ENCODE measurements around the gene CD99. TPM values are rescaled to one million over a fixed set of nuclear protein-coding genes. Genes with fewer than 3 reads are reported as not detected.
"Not testable (repeated sequence)": the region's sequence is repeated elsewhere in the genome, so short reads cannot be mapped to it uniquely, and the experiment has no call there.

CD99 gene
- total RNA-seq, 1 experiment from 2014 or later = 77.9 TPM

DNA sequence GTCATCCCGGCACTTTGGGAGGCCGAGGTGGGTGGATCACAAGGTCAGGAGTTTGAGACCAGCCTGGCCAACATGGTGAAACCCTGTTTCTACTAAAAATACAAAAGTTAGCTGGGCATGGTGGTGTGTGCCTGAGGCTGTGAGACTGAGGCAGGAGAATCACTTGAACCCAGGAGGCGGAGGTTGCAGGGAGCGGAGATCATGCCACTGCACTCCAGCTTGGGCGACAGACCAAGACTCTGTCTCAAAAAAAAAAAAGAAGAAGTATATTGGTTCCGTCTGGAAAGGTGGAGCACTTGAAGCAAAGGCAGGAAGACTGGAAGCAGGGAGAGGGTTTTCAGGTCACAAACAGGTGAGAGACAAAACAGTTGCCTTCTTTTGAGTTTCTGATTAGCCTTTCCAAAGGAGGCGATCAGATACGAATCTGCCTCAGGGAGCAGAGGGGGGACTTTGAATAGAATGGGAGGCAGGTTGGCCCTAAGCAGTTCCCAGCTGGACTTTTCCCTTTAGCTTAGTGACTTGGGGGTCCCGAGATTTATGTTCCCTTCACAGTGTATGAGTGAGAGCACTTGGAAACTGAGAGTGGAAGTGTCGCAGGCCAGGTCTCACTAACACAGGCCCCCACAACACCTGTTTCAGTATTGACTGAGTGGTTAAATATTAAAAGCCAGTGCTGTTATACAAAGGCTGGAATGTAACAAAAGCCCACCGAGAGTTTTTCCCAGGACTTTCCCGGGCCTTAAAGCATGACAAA is 89.6 kb downstream of the CD99 start:
- peak; percentile 84 for ATAC-seq
- peak overlapping the region; percentile 98 for H3K27ac Mint-ChIP-seq
- CTCF ChIA-PET; H3K27me3 Mint-ChIP-seq (ENCODE audit: low read depth); H3K36me3 Mint-ChIP-seq; H3K9me3 Mint-ChIP-seq; POLR2A ChIA-PET; DNase-seq (ENCODE audit: low spot score): not testable (repeated sequence)
- H3K4me3 Mint-ChIP-seq = peak overlapping the region; percentile 40; the same call in 1 of the 2 replicates
- peaks cover 79% of the 10 kb centered on the region for H3K4me1 Mint-ChIP-seq

GRCh38 chrX:2781226-2781571 is 90.1 kb downstream of the CD99 start:
- Mint-ChIP-seq H3K27me3 (ENCODE audit: low read depth) (no peaks in the 10 kb centered on the region), H3K4me3 (no peak overlapping the region), H3K36me3 (no peaks in the 10 kb centered on the region), H3K9me3 (no peaks in the 10 kb centered on the region), H3K4me1 (peaks cover 79% of the 10 kb centered on the region), H3K27ac (peak overlapping the region; percentile 98)
- DNase-seq (ENCODE audit: low spot score) (no peak), ATAC-seq (peak; percentile 12)
- TF ChIP-seq SOX15 (CRISPR knock-in tag; IDR thresholded peaks at IDR 0.05) = no peak
- TF ChIP-seq MLX (CRISPR knock-in tag; IDR thresholded peaks at IDR 0.05) = no peak
- no peak for TF ChIP-seq USF2 (CRISPR knock-in tag; IDR thresholded peaks at IDR 0.05)
- TF ChIP-seq ESRRA (CRISPR knock-in tag; IDR thresholded peaks at IDR 0.05; ENCODE audit: borderline replicate concordance) = no peak
- TF ChIP-seq RORB (CRISPR knock-in tag; IDR thresholded peaks at IDR 0.05) = no peak
- TF ChIP-seq SP1 (CRISPR knock-in tag; conservative IDR thresholded peaks at IDR 0.05) = no peak
- no peak for TF ChIP-seq ZMAT4 (CRISPR knock-in tag; IDR thresholded peaks at IDR 0.05)
- TF ChIP-seq SMAD4 (CRISPR knock-in tag; IDR thresholded peaks at IDR 0.05) = no peak
- TF ChIP-seq MYBL2 (CRISPR knock-in tag; IDR thresholded peaks at IDR 0.05) = no peak
- no peak for TF ChIP-seq ZNF512 (CRISPR knock-in tag; IDR thresholded peaks at IDR 0.05; ENCODE audit: borderline replicate concordance)
- no peak for TF ChIP-seq ZNF121 (CRISPR knock-in tag; IDR thresholded peaks at IDR 0.05)
- ChIA-PET POLR2A (interaction anchor here (0.6 kb wide), 1 partner anchor 87 kb away, joined by 5 read pairs; no protein-coding TSS in a partner anchor), CTCF (interaction anchor here (0.6 kb wide), 1 partner anchor 94 kb away, joined by 4 read pairs; no protein-coding TSS in a partner anchor)

- peak overlapping the region; percentile 98 for H3K27ac Mint-ChIP-seq
- no peaks in the 10 kb centered on the region for H3K27me3 Mint-ChIP-seq (ENCODE audit: low read depth)
- DNase-seq (ENCODE audit: low spot score) (no peak), ATAC-seq (no peak)
- ChIA-PET POLR2A (interaction anchor here (0.6 kb wide), 1 partner anchor 87 kb away, joined by 5 read pairs; no protein-coding TSS in a partner anchor), CTCF (interaction anchor here (0.6 kb wide), 1 partner anchor 94 kb away, joined by 4 read pairs; no protein-coding TSS in a partner anchor)
- H3K4me1 Mint-ChIP-seq = peaks cover 76% of the 10 kb centered on the region
- H3K36me3 Mint-ChIP-seq = no peaks in the 10 kb centered on the region
- H3K4me3 Mint-ChIP-seq = no peak overlapping the region
- H3K9me3 Mint-ChIP-seq = no peaks in the 10 kb centered on the region
- TF ChIP-seq USF2 (CRISPR knock-in tag; IDR thresholded peaks at IDR 0.05) (no peak), GRHL2 (CRISPR knock-in tag; IDR thresholded peaks at IDR 0.05; ENCODE audit: insufficient replicate concordance, severe bottlenecking) (no peak), MXD4 (CRISPR knock-in tag; IDR thresholded peaks at IDR 0.05; ENCODE audit: borderline replicate concordance) (no peak), TEAD4 (CRISPR knock-in tag; IDR thresholded peaks at IDR 0.05) (no peak), ZNF671 (CRISPR knock-in tag; IDR thresholded peaks at IDR 0.05) (no peak)
- TF ChIP-seq, protein P1, sequence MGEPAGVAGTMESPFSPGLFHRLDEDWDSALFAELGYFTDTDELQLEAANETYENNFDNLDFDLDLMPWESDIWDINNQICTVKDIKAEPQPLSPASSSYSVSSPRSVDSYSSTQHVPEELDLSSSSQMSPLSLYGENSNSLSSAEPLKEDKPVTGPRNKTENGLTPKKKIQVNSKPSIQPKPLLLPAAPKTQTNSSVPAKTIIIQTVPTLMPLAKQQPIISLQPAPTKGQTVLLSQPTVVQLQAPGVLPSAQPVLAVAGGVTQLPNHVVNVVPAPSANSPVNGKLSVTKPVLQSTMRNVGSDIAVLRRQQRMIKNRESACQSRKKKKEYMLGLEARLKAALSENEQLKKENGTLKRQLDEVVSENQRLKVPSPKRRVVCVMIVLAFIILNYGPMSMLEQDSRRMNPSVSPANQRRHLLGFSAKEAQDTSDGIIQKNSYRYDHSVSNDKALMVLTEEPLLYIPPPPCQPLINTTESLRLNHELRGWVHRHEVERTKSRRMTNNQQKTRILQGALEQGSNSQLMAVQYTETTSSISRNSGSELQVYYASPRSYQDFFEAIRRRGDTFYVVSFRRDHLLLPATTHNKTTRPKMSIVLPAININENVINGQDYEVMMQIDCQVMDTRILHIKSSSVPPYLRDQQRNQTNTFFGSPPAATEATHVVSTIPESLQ (CRISPR knock-in tag; IDR thresholded peaks at IDR 0.05) = no peak
- TF ChIP-seq, protein P2, sequence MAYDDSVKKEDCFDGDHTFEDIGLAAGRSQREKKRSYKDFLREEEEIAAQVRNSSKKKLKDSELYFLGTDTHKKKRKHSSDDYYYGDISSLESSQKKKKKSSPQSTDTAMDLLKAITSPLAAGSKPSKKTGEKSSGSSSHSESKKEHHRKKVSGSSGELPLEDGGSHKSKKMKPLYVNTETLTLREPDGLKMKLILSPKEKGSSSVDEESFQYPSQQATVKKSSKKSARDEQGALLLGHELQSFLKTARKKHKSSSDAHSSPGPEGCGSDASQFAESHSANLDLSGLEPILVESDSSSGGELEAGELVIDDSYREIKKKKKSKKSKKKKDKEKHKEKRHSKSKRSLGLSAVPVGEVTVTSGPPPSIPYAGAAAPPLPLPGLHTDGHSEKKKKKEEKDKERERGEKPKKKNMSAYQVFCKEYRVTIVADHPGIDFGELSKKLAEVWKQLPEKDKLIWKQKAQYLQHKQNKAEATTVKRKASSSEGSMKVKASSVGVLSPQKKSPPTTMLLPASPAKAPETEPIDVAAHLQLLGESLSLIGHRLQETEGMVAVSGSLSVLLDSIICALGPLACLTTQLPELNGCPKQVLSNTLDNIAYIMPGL (CRISPR knock-in tag; IDR thresholded peaks at IDR 0.05) = no peak
- TF ChIP-seq, protein P3, sequence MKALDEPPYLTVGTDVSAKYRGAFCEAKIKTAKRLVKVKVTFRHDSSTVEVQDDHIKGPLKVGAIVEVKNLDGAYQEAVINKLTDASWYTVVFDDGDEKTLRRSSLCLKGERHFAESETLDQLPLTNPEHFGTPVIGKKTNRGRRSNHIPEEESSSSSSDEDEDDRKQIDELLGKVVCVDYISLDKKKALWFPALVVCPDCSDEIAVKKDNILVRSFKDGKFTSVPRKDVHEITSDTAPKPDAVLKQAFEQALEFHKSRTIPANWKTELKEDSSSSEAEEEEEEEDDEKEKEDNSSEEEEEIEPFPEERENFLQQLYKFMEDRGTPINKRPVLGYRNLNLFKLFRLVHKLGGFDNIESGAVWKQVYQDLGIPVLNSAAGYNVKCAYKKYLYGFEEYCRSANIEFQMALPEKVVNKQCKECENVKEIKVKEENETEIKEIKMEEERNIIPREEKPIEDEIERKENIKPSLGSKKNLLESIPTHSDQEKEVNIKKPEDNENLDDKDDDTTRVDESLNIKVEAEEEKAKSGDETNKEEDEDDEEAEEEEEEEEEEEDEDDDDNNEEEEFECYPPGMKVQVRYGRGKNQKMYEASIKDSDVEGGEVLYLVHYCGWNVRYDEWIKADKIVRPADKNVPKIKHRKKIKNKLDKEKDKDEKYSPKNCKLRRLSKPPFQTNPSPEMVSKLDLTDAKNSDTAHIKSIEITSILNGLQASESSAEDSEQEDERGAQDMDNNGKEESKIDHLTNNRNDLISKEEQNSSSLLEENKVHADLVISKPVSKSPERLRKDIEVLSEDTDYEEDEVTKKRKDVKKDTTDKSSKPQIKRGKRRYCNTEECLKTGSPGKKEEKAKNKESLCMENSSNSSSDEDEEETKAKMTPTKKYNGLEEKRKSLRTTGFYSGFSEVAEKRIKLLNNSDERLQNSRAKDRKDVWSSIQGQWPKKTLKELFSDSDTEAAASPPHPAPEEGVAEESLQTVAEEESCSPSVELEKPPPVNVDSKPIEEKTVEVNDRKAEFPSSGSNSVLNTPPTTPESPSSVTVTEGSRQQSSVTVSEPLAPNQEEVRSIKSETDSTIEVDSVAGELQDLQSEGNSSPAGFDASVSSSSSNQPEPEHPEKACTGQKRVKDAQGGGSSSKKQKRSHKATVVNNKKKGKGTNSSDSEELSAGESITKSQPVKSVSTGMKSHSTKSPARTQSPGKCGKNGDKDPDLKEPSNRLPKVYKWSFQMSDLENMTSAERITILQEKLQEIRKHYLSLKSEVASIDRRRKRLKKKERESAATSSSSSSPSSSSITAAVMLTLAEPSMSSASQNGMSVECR (CRISPR knock-in tag; IDR thresholded peaks at IDR 0.05; ENCODE audit: borderline replicate concordance) = no peak
These were observed 90.6 kb downstream of the CD99 start for GRCh38 chrX:2781698-2782097.

All from WTC11 (cell line).